ENCODE data around the gene BTN2A1.

DNA sequence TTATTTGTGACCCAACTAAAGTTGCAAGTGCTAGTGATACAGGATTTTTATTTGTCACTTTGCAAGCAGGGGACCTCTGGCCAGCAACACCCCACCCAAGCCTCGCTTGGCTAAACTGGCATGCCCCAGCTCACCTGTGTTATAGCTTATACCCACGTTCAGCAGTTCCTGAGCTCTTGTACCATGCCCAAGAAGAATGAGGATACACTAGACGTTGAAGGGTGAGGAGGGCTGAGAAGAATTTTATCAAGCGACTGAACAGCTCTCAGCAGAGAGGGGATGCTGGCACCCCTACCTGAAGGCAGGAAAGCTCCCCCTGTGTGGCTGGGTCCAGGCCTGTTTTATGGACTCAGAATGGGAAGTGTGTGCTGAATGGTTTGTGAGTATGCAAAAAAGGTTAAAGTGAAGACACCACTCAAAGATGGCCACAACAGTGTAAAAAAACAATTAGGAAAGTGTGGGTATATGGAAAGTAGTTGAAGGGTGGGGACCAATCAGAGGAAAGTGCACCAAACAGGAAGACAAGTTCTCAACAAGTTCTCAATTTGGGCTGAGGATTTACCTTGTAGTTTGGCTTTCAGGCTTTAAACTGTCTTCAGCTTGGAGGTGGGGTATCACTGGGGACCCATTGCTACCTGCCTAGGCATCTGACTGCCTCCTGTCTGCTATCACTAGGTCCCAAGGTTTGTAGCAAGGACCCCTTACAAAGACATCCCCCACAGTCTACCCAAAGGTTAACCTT is 15.0 kb downstream of the BTN2A1 start:
- TF ChIP-seq, protein P1, sequence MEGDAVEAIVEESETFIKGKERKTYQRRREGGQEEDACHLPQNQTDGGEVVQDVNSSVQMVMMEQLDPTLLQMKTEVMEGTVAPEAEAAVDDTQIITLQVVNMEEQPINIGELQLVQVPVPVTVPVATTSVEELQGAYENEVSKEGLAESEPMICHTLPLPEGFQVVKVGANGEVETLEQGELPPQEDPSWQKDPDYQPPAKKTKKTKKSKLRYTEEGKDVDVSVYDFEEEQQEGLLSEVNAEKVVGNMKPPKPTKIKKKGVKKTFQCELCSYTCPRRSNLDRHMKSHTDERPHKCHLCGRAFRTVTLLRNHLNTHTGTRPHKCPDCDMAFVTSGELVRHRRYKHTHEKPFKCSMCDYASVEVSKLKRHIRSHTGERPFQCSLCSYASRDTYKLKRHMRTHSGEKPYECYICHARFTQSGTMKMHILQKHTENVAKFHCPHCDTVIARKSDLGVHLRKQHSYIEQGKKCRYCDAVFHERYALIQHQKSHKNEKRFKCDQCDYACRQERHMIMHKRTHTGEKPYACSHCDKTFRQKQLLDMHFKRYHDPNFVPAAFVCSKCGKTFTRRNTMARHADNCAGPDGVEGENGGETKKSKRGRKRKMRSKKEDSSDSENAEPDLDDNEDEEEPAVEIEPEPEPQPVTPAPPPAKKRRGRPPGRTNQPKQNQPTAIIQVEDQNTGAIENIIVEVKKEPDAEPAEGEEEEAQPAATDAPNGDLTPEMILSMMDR (IDR thresholded peaks at IDR 0.05), result no peak
- no peak for TF ChIP-seq POLR2A (IDR thresholded peaks at IDR 0.05)

Data from body of pancreas (tissue), 4 donors.